ENCODE results near the gene TAF12. TPM values are rescaled to one million over a fixed set of nuclear protein-coding genes. Genes with fewer than 3 reads are reported as not detected.
A peak's percentile ranks its signal among the peaks of the same experiment; 100 is the strongest.

The TAF12 gene
- polyA plus RNA-seq, 1 donor from 2014 or later, result 59.3 TPM

- no peaks in the 10 kb centered on the region for H3K36me3 ChIP-seq (ENCODE audit: insufficient read depth, low read length)
- peak overlapping the region; percentile 76 for H3K4me2 ChIP-seq (ENCODE audit: low read length)
- H2AFZ ChIP-seq (ENCODE audit: low read depth, low read length), result peak overlapping the region; percentile 74
- peak overlapping the region; percentile 88 for H3K9ac ChIP-seq (ENCODE audit: low read length)
- H3K9me3 ChIP-seq (ENCODE audit: low read length), result no peaks in the 10 kb centered on the region
- no peaks in the 10 kb centered on the region for H3F3A ChIP-seq (ENCODE audit: insufficient read depth, low read length, poor library complexity, severe bottlenecking)
- H3K79me2 ChIP-seq (replicated peaks; ENCODE audit: insufficient read depth, low read length), result peaks cover 17% of the 10 kb centered on the region
- TF ChIP-seq CTCF (IDR thresholded peaks at IDR 0.05; ENCODE audit: poor library complexity, severe bottlenecking) (no peak), EZH2 (IDR thresholded peaks at IDR 0.05; ENCODE audit: borderline replicate concordance, insufficient read depth, low read length, poor library complexity, severe bottlenecking) (no peak), EP300 (conservative IDR thresholded peaks at IDR 0.05; ENCODE audit: poor library complexity, severe bottlenecking) (no peak), SMC3 (conservative IDR thresholded peaks at IDR 0.05; ENCODE audit: poor library complexity) (no peak), MXI1 (conservative IDR thresholded peaks at IDR 0.05; ENCODE audit: poor library complexity, severe bottlenecking) (no peak), TAF1 (IDR thresholded peaks at IDR 0.05; ENCODE audit: low read depth) (no peak), POLR2AphosphoS5 (IDR thresholded peaks at IDR 0.05) (no peak), REST (IDR thresholded peaks at IDR 0.05; ENCODE audit: borderline replicate concordance) (no peak), RAD21 (conservative IDR thresholded peaks at IDR 0.05) (no peak)
- H3K4me3 ChIP-seq (ENCODE audit: low read length), result peak overlapping the region; percentile 90
- H4K20me1 ChIP-seq (ENCODE audit: insufficient read depth), result no peaks in the 10 kb centered on the region
- H3K9me2 ChIP-seq (ENCODE audit: insufficient read depth, low read length), result no peaks in the 10 kb centered on the region
- peak overlapping the region; percentile 77 for H3K27ac ChIP-seq (ENCODE audit: low read length)
- H3K27me3 ChIP-seq (ENCODE audit: insufficient read depth, low read depth, low read length), result no peaks in the 10 kb centered on the region
These were observed 60.6 kb downstream of the TAF12 start for GRCh38 chr1:28582248-28582615.

- no peaks in the 10 kb centered on the region for H3F3A ChIP-seq (ENCODE audit: insufficient read depth, low read length, poor library complexity, severe bottlenecking)
- peak overlapping the region; percentile 76 for H3K4me2 ChIP-seq (ENCODE audit: low read length)
- H3K27me3 ChIP-seq (ENCODE audit: insufficient read depth, low read depth, low read length), result no peaks in the 10 kb centered on the region
- peak overlapping the region; percentile 77 for H3K27ac ChIP-seq (ENCODE audit: low read length)
- H3K36me3 ChIP-seq (ENCODE audit: insufficient read depth, low read length), result no peaks in the 10 kb centered on the region
- TF ChIP-seq POLR2AphosphoS5 (IDR thresholded peaks at IDR 0.05) (peak; percentile 99), SMC3 (conservative IDR thresholded peaks at IDR 0.05; ENCODE audit: poor library complexity) (peak; percentile 24), RAD21 (conservative IDR thresholded peaks at IDR 0.05) (no peak), REST (IDR thresholded peaks at IDR 0.05; ENCODE audit: borderline replicate concordance) (peak; percentile 95), MXI1 (conservative IDR thresholded peaks at IDR 0.05; ENCODE audit: poor library complexity, severe bottlenecking) (peak; percentile 84), CTCF (IDR thresholded peaks at IDR 0.05; ENCODE audit: poor library complexity, severe bottlenecking) (no peak), EZH2 (IDR thresholded peaks at IDR 0.05; ENCODE audit: borderline replicate concordance, insufficient read depth, low read length, poor library complexity, severe bottlenecking) (no peak), TAF1 (IDR thresholded peaks at IDR 0.05; ENCODE audit: low read depth) (peak; percentile 99), EP300 (conservative IDR thresholded peaks at IDR 0.05; ENCODE audit: poor library complexity, severe bottlenecking) (peak; percentile 58)
- H3K9ac ChIP-seq (ENCODE audit: low read length), result peak overlapping the region; percentile 88
- no peaks in the 10 kb centered on the region for H3K9me3 ChIP-seq (ENCODE audit: low read length)
- peak overlapping the region; percentile 74 for H2AFZ ChIP-seq (ENCODE audit: low read depth, low read length)
- H3K9me2 ChIP-seq (ENCODE audit: insufficient read depth, low read length), result no peaks in the 10 kb centered on the region
- peaks cover 17% of the 10 kb centered on the region for H3K79me2 ChIP-seq (replicated peaks; ENCODE audit: insufficient read depth, low read length)
- no peaks in the 10 kb centered on the region for H4K20me1 ChIP-seq (ENCODE audit: insufficient read depth)
- peak overlapping the region; percentile 90 for H3K4me3 ChIP-seq (ENCODE audit: low read length)
These were observed 61.2 kb downstream of the TAF12 start for GRCh38 chr1:28581531-28582247.

All from neural cell (in vitro differentiated cells).